ENCODE measurements around the gene HHAT. TPM values are rescaled to one million over a fixed set of nuclear protein-coding genes. Genes with fewer than 3 reads are reported as not detected.

The HHAT gene
- total RNA-seq, 1 experiment from 2014 or later, result 2.3 TPM

DNA sequence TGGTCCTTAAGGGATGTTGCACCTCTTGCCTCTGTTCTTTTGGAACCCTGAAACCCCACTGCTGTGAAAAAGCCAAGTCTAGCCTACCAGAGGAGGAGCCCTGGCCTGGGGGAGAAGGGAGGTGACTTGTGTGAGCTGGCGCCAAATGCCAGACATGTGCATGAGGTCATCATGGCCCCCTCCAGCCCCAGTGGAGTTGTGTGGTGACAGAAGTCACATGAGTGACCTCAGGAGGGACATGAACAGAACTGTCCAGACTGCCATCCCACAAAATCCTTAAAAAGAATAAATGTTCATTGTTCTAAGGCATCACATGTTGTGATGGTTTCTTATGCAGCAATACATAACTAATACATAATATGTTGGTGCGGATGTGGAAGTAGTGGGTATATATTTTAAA, 10.8 kb downstream of the HHAT start:
- Histone ChIP-seq H3K79me2 (ENCODE audit: low read length) (no peaks in the 10 kb centered on the region), H3K4me3 (ENCODE audit: low read length) (no peak overlapping the region), H3K9me2 (replicated peaks; ENCODE audit: insufficient read depth, low read length) (no peaks in the 10 kb centered on the region), H3K27ac (ENCODE audit: low read length) (no peak overlapping the region), H3K27me3 (ENCODE audit: low read length) (0 out of 2 replicates have a peak, but pooled peaks cover 3% of the 10 kb centered on the region), H3K9ac (ENCODE audit: low read length) (no peak overlapping the region), H4K20me1 (ENCODE audit: insufficient read depth, low read depth, low read length) (no peaks in the 10 kb centered on the region), H3K9me3 (ENCODE audit: low read length) (no peaks in the 10 kb centered on the region), H3K4me2 (ENCODE audit: low read depth, low read length, poor library complexity, severe bottlenecking) (no peak overlapping the region), H3K4me1 (ENCODE audit: low read length) (peaks cover 11% of the 10 kb centered on the region), H3K36me3 (ENCODE audit: insufficient read depth, low read length) (no peaks in the 10 kb centered on the region), H2AFZ (ENCODE audit: low read length) (no peak overlapping the region)
- no peak for DNase-seq

DNA sequence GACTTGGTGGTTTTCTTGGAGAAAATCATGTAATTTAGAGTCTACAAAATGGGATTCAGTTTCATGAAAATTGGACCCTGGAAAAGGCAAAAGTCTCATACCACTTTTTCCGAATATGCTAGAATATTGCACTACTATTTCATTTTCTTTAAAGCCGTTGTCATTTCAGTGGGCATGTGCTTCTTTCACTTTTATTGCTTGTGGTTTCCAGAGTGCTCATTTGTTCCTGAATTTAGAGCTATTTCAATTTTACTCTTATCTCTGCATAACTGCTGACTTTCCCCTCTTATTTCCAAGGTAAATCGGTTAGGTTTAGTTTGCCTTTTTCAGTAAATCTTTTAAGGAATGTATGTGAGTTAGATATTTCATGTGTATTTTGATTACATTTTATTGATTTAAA, 11.6 kb downstream of the HHAT start:
- H3K27me3 ChIP-seq (ENCODE audit: low read length), result 0 out of 2 replicates have a peak, but pooled peaks cover 2% of the 10 kb centered on the region
- no peaks in the 10 kb centered on the region for H3K79me2 ChIP-seq (ENCODE audit: low read length)
- no peak overlapping the region for H3K27ac ChIP-seq (ENCODE audit: low read length)
- H3K4me2 ChIP-seq (ENCODE audit: low read depth, low read length, poor library complexity, severe bottlenecking), result no peak overlapping the region
- no peaks in the 10 kb centered on the region for H3K9me3 ChIP-seq (ENCODE audit: low read length)
- no peaks in the 10 kb centered on the region for H3K9me2 ChIP-seq (replicated peaks; ENCODE audit: insufficient read depth, low read length)
- H3K36me3 ChIP-seq (ENCODE audit: insufficient read depth, low read length), result no peaks in the 10 kb centered on the region
- no peaks in the 10 kb centered on the region for H4K20me1 ChIP-seq (ENCODE audit: insufficient read depth, low read depth, low read length)
- H3K4me3 ChIP-seq (ENCODE audit: low read length), result no peak overlapping the region
- H3K4me1 ChIP-seq (ENCODE audit: low read length), result peaks cover 11% of the 10 kb centered on the region
- no peak for DNase-seq
- no peak overlapping the region for H2AFZ ChIP-seq (ENCODE audit: low read length)
- H3K9ac ChIP-seq (ENCODE audit: low read length), result no peak overlapping the region

DNA sequence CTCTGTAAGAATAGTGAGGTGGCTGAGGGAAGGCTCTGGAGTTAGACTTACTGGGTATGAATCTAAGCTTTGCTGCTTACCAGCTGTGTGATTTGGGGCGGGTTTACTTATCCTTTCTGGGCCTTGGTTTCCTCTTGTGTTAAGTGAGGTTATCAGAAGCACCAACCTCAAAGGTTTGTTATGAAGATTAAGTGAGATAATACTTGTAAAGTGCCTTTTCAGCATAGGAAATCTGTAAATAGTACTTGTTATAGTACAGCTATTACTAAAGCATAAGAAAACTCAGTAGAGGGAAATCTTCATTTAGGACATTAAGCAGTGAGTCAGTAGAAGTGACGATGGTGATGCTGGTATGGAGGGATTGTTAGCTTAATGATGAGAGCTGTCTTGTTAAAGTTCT, 12.1 kb downstream of the HHAT start:
- Histone ChIP-seq H3K27ac (ENCODE audit: low read length) (no peak overlapping the region), H3K9ac (ENCODE audit: low read length) (no peak overlapping the region), H3K36me3 (ENCODE audit: insufficient read depth, low read length) (no peaks in the 10 kb centered on the region), H2AFZ (ENCODE audit: low read length) (no peak overlapping the region), H3K4me1 (ENCODE audit: low read length) (peaks cover 11% of the 10 kb centered on the region), H3K27me3 (ENCODE audit: low read length) (no peaks in the 10 kb centered on the region), H3K4me2 (ENCODE audit: low read depth, low read length, poor library complexity, severe bottlenecking) (no peak overlapping the region), H3K4me3 (ENCODE audit: low read length) (no peak overlapping the region), H3K9me2 (replicated peaks; ENCODE audit: insufficient read depth, low read length) (no peaks in the 10 kb centered on the region), H3K79me2 (ENCODE audit: low read length) (no peaks in the 10 kb centered on the region), H4K20me1 (ENCODE audit: insufficient read depth, low read depth, low read length) (no peaks in the 10 kb centered on the region), H3K9me3 (ENCODE audit: low read length) (no peaks in the 10 kb centered on the region)
- no peak for DNase-seq

DNA sequence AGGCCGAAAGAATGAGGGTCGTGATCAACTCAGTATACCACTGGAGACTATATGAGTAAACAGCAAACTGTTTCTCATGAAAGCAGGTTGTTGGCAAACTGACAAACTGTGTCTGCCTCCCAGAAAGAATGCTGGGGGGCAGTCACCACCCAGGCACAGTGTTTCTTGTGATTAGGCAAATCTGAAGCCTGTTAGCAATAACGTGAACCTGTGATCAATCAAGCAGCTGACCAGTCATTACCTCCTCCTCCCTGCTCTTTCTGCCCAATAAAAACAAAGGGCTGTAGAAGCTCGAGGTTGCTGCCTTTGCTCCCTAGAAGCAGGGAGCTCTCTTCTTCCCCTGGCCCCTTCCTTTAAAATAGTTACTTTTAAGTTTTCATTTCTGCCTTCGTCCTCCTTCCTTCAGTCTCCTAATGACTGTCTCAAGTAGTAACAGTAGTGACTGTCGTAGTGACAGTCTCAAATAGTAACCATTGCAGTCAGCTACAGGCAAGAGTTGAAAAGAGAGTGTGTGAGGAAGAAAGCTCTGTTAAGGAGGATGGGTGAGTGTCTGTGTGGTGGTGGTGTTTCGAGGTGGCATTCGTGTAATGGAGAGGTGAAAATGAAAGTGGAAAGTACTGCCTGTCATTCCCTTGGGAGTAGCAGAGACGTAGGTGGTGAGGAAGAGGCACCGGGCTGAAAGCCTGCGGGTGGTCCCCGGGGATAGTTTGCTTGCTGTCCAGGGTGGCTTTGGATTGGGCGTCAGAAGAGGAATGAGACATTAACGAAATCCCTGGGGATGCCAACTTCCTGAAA, 14.5 kb downstream of the HHAT start:
- no peak overlapping the region for H3K27ac ChIP-seq (ENCODE audit: low read length)

DNA sequence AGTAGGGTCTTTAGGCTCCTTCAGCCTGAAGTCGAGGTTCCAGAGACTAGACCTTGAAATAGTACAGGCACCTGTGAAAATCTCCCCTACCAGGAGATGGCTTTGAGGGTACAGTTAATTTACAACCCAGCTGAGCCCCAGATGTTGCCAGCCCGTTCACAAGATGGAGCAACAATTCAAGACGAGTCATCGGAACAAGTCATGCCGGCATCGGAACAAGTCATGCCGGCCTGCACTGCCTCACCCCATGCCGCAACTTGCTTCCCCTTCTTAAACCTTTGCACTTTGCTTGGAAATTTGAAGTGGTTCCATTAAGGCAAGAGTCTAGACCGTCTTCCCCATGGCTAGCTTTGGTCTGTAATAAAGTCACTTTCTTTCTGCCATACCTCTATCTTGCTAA, 16.0 kb downstream of the HHAT start:
- Histone ChIP-seq H3K9me2 (replicated peaks; ENCODE audit: insufficient read depth, low read length) (no peaks in the 10 kb centered on the region), H4K20me1 (ENCODE audit: insufficient read depth, low read depth, low read length) (no peaks in the 10 kb centered on the region), H3K9ac (ENCODE audit: low read length) (no peak overlapping the region), H3K36me3 (ENCODE audit: insufficient read depth, low read length) (no peaks in the 10 kb centered on the region), H3K4me2 (ENCODE audit: low read depth, low read length, poor library complexity, severe bottlenecking) (no peak overlapping the region), H3K4me3 (ENCODE audit: low read length) (no peak overlapping the region), H2AFZ (ENCODE audit: low read length) (no peak overlapping the region), H3K9me3 (ENCODE audit: low read length) (no peaks in the 10 kb centered on the region), H3K4me1 (ENCODE audit: low read length) (peaks cover 11% of the 10 kb centered on the region), H3K27ac (ENCODE audit: low read length) (no peak overlapping the region), H3K79me2 (ENCODE audit: low read length) (no peaks in the 10 kb centered on the region), H3K27me3 (ENCODE audit: low read length) (no peaks in the 10 kb centered on the region)
- no peak for DNase-seq

More for the DNA sequence above, 14.5 kb downstream of the HHAT start:
- Histone ChIP-seq H3K9me3 (ENCODE audit: low read length) (no peaks in the 10 kb centered on the region), H3K4me3 (ENCODE audit: low read length) (peak overlapping the region; percentile 44; the same call in 1 of the 2 replicates), H3K27me3 (ENCODE audit: low read length) (no peaks in the 10 kb centered on the region), H3K4me2 (ENCODE audit: low read depth, low read length, poor library complexity, severe bottlenecking) (peak overlapping the region; percentile 46), H3K4me1 (ENCODE audit: low read length) (peaks cover 11% of the 10 kb centered on the region), H4K20me1 (ENCODE audit: insufficient read depth, low read depth, low read length) (no peaks in the 10 kb centered on the region), H2AFZ (ENCODE audit: low read length) (no peak overlapping the region), H3K36me3 (ENCODE audit: insufficient read depth, low read length) (no peaks in the 10 kb centered on the region), H3K9ac (ENCODE audit: low read length) (no peak overlapping the region), H3K79me2 (ENCODE audit: low read length) (no peaks in the 10 kb centered on the region), H3K9me2 (replicated peaks; ENCODE audit: insufficient read depth, low read length) (no peaks in the 10 kb centered on the region)
- DNase-seq, result peak; percentile 68

DNA sequence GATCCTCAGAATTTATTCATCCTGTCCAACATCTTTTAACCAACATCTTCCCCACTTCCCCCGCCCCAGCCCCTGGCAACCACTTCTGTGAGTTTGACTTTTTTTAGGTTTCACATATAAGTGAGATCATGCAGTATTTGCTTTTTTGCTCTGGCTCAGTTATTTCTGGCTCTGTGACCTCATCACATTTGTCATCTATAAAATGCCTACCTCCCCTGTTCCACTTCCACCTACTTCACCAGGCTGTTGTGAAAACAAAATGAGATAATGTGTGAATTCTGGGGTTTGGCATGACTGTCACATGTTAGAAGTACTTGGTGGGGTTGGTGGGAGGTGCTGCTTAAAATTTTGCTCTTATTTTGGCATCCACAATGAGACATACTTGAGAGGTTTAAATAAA, 18.4 kb downstream of the HHAT start:
- Histone ChIP-seq H2AFZ (ENCODE audit: low read length) (no peak overlapping the region), H3K9ac (ENCODE audit: low read length) (no peak overlapping the region), H3K4me3 (ENCODE audit: low read length) (no peak overlapping the region), H3K4me1 (ENCODE audit: low read length) (peaks cover 11% of the 10 kb centered on the region), H3K36me3 (ENCODE audit: insufficient read depth, low read length) (no peaks in the 10 kb centered on the region), H3K4me2 (ENCODE audit: low read depth, low read length, poor library complexity, severe bottlenecking) (no peak overlapping the region), H4K20me1 (ENCODE audit: insufficient read depth, low read depth, low read length) (no peaks in the 10 kb centered on the region), H3K9me2 (replicated peaks; ENCODE audit: insufficient read depth, low read length) (no peaks in the 10 kb centered on the region), H3K27me3 (ENCODE audit: low read length) (no peaks in the 10 kb centered on the region), H3K9me3 (ENCODE audit: low read length) (no peaks in the 10 kb centered on the region), H3K27ac (ENCODE audit: low read length) (no peak overlapping the region), H3K79me2 (ENCODE audit: low read length) (no peaks in the 10 kb centered on the region)
- no peak for DNase-seq

DNA sequence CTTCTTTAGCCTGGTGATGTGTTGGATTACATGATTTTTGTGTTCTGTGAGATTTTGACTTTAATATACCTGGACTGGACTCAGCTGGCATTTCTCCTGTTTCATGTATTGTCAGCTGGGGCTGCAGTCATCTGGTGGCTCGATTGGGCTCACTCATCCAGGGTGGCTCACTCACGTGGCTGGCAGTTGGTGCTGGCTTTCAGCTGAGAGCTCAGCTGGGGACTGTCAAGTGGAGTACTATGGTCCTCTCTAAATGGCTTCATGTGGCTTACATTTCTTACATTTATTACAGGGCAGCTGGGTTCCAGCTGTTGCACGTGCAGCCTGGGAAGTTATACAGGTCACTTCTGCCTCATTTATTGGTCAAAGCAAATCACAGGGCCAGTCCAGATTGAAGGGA, 22.8 kb downstream of the HHAT start:
- no peak overlapping the region for H3K27ac ChIP-seq (ENCODE audit: low read length)
- DNase-seq, result no peak

DNA sequence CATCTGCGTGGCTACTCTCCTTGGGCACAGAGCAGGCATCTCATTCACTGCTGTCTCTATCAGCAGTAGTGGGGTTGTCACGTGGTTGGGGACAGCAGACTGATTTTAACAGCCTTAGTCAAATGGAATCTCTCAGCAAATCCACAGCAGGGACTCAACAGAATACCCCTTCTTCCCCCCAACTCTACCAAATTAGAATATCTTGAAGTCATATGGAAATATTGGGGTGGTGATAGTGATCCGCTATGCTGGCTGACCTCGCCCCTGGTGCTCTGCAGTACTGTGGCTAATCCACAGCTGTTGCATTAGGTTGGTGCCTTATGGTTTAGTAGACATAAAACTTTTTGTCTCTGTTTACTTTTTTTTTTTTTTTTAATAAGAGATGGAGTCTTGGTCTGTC, 23.9 kb downstream of the HHAT start:
- H3K27me3 ChIP-seq (ENCODE audit: low read length), result no peaks in the 10 kb centered on the region
- no peak for DNase-seq
- no peak overlapping the region for H3K4me2 ChIP-seq (ENCODE audit: low read depth, low read length, poor library complexity, severe bottlenecking)
- no peaks in the 10 kb centered on the region for H3K4me1 ChIP-seq (ENCODE audit: low read length)
- H3K27ac ChIP-seq (ENCODE audit: low read length), result no peak overlapping the region
- H3K79me2 ChIP-seq (ENCODE audit: low read length), result no peaks in the 10 kb centered on the region
- no peak overlapping the region for H3K4me3 ChIP-seq (ENCODE audit: low read length)
- no peaks in the 10 kb centered on the region for H3K9me3 ChIP-seq (ENCODE audit: low read length)
- H4K20me1 ChIP-seq (ENCODE audit: insufficient read depth, low read depth, low read length), result no peaks in the 10 kb centered on the region
- no peak overlapping the region for H3K9ac ChIP-seq (ENCODE audit: low read length)
- H3K36me3 ChIP-seq (ENCODE audit: insufficient read depth, low read length), result no peaks in the 10 kb centered on the region
- no peak overlapping the region for H2AFZ ChIP-seq (ENCODE audit: low read length)
- H3K9me2 ChIP-seq (replicated peaks; ENCODE audit: insufficient read depth, low read length), result no peaks in the 10 kb centered on the region

More for the DNA sequence above, 22.8 kb downstream of the HHAT start:
- Histone ChIP-seq H3K9ac (ENCODE audit: low read length) (no peak overlapping the region), H2AFZ (ENCODE audit: low read length) (no peak overlapping the region), H3K9me3 (ENCODE audit: low read length) (no peaks in the 10 kb centered on the region), H3K9me2 (replicated peaks; ENCODE audit: insufficient read depth, low read length) (no peaks in the 10 kb centered on the region), H3K36me3 (ENCODE audit: insufficient read depth, low read length) (no peaks in the 10 kb centered on the region), H3K79me2 (ENCODE audit: low read length) (no peaks in the 10 kb centered on the region), H4K20me1 (ENCODE audit: insufficient read depth, low read depth, low read length) (no peaks in the 10 kb centered on the region), H3K4me2 (ENCODE audit: low read depth, low read length, poor library complexity, severe bottlenecking) (no peak overlapping the region), H3K27me3 (ENCODE audit: low read length) (no peaks in the 10 kb centered on the region), H3K4me3 (ENCODE audit: low read length) (no peak overlapping the region), H3K4me1 (ENCODE audit: low read length) (no peaks in the 10 kb centered on the region)

Data from Karpas-422 (cell line).